HG03095 (cell line): ENCODE data around the gene SOST.

ENCODE experiments used
- ATAC-seq: cut with Tn5 transposase; IDR thresholded peaks from one replicate; pipeline ENCODE4 v1.9.1; 2021; ENCODE audit warnings: moderate library complexity; ENCODE audit not compliant: unreplicated experiment

The SOST gene

GRCh38 chr17:43745541-43745940 lies 13.1 kb downstream of the SOST start:
- ATAC-seq = no peak

GRCh38 chr17:43741636-43742035 lies 17.0 kb downstream of the SOST start:
- no peak for ATAC-seq

GRCh38 chr17:43740541-43740940 lies 18.1 kb downstream of the SOST start:
- ATAC-seq = no peak

- no peak for ATAC-seq
Observed at GRCh38 chr17:43737722-43738121, 20.9 kb downstream of the SOST start.

- ATAC-seq = no peak
Observed at GRCh38 chr17:43736389-43736788, 22.2 kb downstream of the SOST start.

- no peak for ATAC-seq
Observed at GRCh38 chr17:43734376-43734775, 24.2 kb downstream of the SOST start.

GRCh38 chr17:43733956-43734355 lies 24.6 kb downstream of the SOST start:
- no peak for ATAC-seq

GRCh38 chr17:43732958-43733357 lies 25.6 kb downstream of the SOST start:
- no peak for ATAC-seq

- ATAC-seq = no peak
Observed at GRCh38 chr17:43728081-43728480, 30.5 kb downstream of the SOST start.

GRCh38 chr17:43723697-43724359 lies 34.8 kb downstream of the SOST start:
- ATAC-seq = no peak

GRCh38 chr17:43722870-43723665 lies 35.5 kb downstream of the SOST start:
- no peak for ATAC-seq

- no peak for ATAC-seq
Observed at GRCh38 chr17:43722269-43722619, 36.3 kb downstream of the SOST start.

GRCh38 chr17:43721537-43722268 lies 36.9 kb downstream of the SOST start:
- ATAC-seq = no peak

- ATAC-seq = no peak
Observed at GRCh38 chr17:43720311-43721060, 38.1 kb downstream of the SOST start.

GRCh38 chr17:43719578-43719977 lies 39.0 kb downstream of the SOST start:
- no peak for ATAC-seq

- ATAC-seq = no peak
Observed at GRCh38 chr17:43718544-43718943, 40.0 kb downstream of the SOST start.

- ATAC-seq = no peak
Observed at GRCh38 chr17:43717913-43718312, 40.7 kb downstream of the SOST start.

- ATAC-seq = no peak
Observed at GRCh38 chr17:43714465-43715149, 44.0 kb downstream of the SOST start.

- ATAC-seq = no peak
Observed at GRCh38 chr17:43713494-43714162, 45.0 kb downstream of the SOST start.

- no peak for ATAC-seq
Observed at GRCh38 chr17:43712397-43712796, 46.2 kb downstream of the SOST start.
